GM21825 (cell line): ENCODE measurements around the gene ETFB.

Experiments used
- ATAC-seq: cut with Tn5 transposase; IDR thresholded peaks from one replicate; pipeline ENCODE4 v1.9.1; 2021; ENCODE audit warnings: mild to moderate bottlenecking, moderate library complexity; ENCODE audit not compliant: unreplicated experiment

The ETFB gene

DNA sequence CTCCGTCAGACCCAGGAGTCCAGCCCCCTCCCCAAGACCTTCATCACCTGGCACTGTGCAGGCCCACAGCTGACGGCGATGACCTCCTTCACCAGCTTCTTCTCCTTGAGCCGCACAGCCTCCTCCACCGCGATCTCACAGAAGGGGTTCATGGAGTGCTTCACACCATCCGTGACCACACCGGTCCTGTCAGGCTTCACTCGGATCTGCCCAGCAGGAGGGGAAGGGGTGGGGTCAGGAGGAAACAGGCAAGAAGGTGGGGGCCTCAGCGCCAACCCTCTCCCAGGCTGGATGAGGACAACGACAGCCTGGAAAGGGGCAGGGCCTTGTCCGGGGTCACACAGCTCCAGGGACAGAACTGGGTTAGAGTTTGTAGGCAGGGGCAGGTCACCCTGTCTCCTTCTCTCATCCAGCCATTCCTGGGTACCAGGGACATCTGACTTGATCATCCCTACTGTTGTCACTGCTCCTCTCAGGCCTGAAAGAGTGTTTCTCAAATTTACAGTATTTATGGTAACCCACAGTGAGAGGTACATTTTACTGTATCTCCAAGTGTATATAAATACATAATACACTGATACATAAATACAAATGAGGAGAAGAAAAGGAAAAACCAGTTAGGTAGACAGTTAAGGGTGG lies 12.0 kb downstream of the ETFB start:
- no peak for ATAC-seq

DNA sequence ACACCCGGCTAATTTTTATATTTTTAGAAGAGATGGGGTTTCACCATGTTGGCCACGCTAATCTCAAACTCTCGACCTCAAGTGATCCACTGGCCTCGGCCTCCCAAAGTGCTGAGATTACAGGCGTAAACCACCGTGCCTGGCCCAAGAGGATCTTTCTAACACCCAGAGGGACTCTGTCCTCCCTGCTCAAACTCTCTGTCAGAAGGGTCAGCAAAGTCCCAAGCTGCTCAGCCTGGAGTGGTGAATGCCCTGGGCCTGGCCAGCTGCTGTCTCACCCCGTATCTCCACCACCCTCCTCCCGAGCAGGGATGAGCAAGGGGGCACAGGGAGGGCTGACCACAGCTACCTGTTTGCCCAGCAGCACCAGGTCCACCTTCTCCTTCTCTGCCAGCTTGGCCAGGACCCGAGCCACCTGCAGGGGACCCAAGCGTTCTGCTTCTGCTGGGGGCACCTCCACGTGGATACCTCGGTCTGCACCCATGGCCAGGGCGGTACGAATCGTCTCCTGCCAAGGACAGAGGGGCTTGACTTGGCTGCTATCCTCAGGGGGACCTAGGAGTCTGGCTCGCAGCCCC lies 13.3 kb downstream of the ETFB start:
- ATAC-seq = no peak

DNA sequence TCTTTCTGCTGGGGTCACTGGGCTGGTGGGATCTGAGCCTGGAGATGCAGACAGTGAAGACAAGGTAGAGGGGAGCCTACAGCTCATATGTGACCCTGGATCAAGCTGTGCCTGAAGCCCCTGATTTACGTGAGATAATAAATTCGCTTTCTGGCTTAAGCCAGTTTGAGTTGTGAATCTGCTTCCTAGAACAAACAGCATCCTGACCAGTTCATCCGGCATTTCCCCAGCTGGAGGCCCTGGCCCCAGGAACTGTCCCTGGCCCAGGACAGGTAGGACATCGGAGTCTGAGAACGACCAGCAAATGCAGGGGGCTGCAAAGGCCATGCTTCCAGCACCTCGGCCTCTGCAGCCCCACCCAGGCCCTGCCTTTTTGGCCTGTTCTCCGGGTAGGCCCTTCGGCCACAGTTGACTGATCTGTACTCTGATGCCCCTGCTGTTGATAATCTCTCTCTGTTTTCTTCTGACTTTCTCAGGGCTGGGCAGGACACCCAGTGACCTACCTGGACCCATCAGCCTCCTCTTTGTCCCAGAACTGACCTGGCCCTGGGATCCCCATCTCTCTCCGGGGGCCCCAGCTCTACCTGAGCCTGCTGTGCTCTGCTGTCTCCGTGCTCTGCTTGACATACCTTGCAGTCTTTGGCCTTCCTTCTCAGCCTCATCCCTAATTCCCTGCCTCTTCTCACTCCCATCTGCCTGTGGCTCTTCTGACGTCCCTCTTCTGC lies 14.8 kb downstream of the ETFB start:
- ATAC-seq = no peak

DNA sequence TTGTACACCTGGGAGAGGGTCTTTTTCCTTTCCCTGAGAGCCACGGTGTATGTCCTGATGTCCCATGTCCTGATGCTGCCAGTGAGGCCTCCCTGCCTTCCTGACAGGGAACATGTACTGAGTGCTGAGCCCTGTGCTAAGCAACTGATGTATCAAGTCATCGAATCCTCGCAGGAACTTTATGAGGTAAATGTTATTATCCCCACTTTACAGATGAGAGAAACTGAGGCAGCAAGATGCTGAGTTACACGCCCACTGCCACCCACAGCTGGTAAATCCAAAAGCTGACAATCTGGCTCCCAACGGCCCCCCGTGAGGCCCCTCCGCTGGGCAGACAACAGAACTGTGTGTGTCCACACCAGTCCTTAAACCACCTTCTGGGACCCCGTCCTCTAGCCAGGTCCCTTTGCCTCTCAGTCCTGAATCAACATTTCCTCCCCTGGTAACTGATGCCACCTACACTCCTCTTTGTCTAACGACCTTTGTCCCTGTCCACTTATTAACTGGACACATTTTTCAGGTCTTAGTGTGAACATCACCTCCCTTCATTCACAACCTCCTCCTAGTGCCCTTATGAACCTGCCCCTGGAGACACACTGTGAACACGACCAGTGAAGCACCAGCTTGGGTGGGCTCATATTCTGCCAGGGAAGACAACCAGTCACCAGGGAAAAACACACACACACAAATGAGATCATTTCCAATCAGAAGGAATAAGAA lies 18.8 kb downstream of the ETFB start:
- ATAC-seq = no peak

DNA sequence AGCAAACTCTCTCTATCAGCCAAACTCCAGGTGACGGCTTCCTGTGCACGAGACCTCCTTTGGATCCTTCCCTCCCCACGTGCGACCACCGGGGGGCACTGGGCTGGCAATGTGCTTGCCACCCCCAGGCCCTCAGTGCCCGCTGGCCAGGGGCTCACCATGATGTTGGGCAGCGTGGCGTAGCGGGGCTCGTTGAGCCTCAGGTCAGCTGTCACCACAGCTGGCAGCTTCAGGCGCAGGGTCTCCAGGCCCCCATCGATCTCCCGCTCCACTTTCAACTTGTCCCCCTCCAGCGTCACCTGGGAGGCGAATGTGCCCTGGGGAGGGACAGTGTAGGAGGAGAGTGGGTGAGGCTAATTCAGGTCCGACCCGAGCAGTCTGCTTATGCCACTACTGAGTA lies 19.4 kb downstream of the ETFB start:
- no peak for ATAC-seq

DNA sequence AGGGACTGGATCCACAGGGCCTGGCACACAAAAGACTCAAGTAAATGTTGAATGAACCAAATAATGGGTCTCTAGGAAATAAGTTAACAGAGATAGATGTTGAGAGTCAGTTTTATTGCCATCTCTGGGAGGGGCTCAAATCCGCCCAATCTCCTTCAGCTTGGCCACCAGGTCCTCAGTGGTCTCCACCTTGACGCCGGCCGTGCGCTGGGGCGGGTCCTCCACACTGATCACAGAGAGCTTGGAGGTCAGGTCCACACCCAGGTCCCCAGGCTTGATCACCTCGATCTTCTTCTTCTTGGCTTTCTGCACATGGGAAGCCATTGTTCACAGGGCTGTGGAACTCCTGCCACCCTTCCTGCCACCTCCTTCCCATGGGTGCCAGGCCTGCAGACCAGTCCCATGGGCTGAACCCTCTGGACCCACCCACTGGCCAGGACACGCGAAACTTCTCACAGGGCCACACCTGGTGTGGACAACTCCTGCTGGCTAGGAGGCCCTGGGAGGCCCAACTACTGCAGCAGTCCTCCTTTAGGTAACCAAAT lies 21.0 kb downstream of the ETFB start:
- ATAC-seq = no peak

DNA sequence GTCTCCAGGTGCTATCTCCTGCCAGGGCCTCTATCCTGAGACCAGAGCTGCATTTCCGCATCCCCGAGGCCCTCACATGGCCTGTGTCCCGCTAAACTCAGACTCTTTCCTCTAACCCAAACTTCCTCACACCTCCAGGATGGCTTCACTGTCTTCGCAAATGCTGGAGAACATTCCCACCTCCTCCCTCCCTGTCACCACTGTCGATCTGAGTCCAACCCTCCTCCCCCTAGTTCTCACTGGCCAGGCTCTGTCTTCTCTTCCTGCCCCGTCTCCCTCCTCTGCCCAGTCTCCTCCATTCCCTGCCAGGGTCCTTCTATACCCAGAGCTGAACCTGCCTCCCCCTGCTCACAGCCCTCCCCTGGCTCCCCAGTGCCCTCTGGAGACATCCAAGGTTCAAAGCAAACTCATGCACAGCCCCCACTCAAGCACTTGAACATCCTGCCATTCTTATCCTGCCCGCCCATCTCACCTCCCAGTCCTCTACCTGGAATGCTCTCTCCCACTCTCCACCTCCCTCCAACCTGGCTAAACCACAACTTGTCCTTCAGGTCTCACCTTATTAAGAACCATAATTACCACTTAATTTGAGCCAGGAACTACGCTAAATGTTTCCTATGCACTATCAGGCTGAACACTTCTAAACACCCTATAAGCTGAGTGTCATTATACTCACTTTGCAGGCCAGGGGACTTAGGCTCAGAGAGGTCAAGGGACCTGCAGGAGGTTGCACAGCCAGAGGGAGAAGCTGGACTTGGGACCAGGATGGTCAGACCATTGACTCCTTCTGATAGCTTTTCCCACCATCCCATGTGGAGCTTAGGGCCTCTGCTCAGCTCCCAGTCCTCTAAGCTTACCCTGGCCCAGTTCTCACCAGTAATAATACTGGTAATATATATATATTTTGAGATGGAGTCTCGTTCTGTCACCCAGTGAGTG lies 23.3 kb downstream of the ETFB start:
- no peak for ATAC-seq

DNA sequence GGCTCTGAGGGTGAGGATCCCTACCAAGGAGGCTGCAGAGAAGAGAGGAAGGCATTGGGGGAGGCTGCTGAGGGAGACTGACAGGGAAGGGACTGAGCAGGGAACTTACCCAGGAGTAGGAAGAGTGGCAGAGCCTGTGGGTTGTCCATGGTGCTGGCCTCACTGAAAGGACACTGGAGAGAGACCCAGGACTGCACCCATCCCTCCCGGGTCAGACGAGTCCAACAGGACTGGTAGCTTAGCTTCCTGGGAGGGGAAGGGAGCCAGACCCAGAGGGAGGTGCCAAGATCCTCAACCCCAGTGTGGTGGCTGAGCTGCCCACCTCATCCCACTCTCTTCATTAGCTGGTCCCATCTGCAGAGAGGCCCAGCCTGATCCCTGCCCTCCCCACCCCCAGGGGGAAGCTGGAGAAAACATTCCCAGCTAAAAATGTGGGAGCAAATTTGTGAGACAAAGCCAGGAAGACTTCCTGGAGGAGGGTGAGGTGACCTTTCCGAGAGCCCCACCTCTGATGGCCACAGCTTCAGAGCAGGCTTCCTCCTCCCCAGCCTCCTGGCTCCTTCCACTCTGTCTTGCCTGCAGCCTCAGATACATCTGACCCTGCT lies 24.1 kb downstream of the ETFB start, which contains the start of gene VSIG10L:
TSS of gene VSIG10L (minus strand) at position 164 of the 605 bp plus-strand sequence. CDS start at position 149, 15 bp downstream.
- no peak for ATAC-seq

DNA sequence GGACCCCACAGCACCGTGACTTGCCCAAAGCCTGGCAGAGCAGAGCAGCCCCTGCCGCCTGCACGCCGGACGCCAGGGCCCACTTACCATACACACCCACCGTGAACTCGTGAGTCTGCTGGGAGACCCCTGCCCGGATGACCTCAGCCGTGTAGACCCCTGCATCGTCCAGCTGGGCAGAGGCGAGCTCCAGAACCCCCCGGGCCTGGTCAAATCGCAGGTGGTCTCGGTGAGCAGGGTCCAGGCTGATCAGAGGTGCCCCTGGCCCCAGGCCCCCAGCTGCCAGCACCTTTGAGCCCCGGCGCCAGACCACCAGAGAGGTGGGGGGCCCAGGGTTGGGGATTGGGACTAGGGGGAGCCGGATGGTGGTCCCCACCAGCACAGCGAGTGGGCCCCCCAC lies 25.1 kb downstream of the ETFB start:
- no peak for ATAC-seq

DNA sequence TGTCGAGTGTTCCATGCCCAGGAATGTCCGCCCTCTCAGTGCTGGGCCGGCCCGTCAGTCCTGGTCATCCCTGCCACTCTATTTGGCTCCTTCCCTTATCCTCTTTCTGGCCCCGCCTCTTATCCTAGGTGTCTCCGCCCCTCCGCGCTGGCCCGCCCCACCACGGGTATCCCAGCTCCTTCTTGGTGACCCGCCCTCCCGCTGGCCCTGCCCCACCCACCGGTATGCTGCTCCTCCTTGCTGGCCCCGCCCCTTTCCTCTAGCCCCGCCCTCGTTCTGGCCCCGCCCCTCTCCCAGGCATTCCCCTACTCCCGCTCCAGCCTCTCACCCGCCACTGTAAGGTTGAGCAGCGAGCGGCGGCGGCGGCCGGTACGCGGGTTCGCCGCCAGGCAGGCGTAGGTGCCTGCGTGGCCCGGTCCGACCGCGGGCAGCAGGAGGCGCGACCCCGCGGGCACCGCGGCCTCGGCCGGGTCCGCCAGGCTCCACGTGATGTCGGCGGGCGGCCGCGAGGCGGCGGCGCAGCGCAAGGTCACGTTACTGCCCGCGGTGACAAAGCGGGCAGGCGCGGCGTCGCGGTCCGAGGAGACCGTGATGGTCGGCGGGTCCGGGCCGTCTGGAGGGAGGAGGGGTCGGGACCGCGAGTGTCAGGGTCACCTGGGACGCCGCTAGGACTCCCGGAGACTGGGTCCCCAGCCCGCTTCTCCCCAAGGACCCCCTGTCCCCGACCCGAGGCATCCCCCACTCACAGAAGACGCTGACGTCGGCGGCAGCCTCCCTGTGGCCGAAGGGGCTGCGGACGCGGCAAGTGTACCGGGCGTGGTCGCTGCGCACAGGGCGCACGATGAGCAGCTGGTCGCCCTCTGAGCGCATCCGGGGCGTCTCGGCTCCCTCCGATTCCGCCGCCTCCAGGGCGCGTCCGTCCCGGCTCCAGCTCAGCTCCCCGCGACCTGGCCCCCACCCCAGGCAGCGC lies 26.2 kb downstream of the ETFB start:
- ATAC-seq = peak; percentile 55

DNA sequence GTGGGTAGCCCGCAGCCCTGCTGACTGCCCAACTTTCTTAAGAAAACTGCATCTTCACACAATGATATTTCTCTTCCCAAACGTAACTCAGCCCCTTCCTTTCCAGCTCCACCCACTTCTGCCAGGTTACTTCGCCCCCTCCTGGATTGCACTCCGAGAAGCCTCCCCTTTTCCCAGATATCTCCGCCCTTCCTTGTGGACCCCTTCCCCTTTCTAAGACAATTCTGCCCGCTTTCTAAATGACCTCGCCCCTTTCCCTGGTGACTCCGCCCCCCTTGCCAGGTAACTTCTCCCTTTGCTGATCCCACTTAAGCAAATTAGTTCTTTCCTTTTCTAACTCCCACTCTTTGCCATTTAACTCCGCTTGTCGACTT lies 26.9 kb downstream of the ETFB start:
- no peak for ATAC-seq

DNA sequence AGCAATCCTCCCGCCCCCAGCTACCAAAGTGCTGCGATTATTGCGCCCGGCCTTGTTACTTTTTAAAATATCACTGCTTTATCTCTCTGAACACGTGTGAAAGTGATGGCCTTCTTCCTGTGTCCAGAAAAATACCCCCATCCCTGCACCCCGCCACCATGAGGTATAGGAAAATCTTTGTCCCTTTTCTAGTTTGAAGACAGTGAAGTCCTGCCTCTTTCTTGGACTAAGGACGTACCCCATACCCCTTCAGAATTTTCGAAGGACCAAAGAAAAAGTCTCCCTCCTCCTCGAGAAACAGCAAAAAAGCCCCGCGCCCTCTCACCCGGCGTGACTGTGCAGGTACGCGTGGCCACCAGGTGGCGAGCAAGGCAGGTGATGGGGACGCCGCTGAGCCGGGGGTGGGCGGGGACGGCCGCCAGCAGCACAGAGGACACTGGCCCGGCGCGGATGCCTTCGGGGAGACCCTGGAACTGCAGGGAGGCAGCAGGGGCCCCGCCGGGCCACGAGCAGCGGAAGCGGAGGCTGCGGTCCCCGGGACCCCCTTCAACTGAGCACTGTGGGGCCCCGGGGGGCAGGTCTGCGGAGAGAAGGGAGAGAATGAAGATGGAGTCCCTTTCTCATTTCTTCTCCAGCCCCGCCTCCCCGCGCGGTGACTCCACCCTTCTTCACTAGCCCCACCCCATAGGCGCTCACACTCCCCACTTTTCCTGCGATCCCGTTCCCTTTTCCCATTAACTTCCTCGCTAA lies 27.4 kb downstream of the ETFB start:
- peak; percentile 45 for ATAC-seq

DNA sequence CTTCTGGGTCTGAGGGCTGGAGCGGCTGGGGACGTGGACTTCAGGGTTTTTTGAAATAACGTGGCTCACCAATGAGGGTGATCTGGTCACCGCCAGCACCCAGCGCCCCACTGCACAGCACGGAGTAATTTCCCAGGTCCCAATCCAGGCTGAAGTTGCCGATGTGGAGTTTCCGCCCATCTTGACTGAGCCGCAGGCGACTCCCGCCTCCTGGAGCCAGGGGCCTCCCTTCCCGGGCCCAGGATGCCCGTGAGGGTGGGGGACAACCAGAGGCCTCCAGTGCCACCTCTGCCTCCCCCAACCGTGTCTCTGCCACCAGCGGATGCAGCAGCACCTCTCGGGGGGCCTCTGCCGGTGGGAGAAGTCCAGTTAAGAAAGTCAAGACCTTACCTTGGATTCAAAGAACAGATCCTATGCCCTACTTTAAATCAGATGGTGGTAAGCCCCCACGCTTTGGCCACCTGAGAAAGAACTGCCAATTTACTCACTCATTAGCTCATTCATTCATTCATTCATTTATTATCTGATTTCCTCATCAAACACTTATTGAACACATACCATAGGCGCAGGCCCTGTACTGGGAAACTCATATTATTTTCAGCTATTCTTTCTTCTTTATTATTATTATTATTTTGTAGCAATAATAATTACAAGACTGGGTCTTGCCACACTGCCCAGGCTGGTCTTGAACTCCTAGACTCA lies 28.2 kb downstream of the ETFB start:
- ATAC-seq = no peak

DNA sequence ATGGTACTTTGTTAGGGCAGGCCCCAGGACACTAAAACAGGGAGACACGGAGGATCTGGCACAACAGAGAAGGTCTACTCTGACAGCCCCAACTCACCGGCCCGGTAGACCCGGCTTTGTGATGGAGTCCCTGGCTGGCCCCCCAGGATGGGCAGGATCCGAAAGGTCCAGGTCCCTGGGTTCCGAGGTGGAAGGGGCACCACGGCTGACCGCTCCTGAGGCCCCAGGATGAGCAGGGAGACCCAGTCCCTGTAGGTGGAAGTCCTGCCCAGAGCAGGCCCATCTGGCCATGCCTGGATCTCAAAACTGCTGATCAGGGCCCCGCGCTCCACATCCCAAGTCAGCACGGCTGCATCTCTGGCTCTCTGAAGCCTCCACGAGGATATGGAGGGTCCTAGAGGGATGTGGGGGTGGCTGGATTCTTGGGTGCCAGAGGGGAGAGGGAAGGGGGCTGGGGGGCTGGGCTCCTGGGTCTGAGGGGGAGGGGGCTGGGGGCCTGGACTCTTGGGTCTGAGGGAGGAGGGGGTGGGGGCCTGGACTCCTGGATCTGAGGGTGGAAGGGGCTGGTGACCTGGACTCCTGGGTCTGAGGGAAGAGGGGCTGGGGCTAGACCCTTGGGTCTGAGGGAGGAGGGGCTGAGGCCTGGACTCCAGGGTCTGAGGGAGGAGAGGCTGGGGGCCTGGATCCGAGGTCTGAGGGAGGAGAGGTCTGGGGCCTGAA lies 28.9 kb downstream of the ETFB start:
- no peak for ATAC-seq

DNA sequence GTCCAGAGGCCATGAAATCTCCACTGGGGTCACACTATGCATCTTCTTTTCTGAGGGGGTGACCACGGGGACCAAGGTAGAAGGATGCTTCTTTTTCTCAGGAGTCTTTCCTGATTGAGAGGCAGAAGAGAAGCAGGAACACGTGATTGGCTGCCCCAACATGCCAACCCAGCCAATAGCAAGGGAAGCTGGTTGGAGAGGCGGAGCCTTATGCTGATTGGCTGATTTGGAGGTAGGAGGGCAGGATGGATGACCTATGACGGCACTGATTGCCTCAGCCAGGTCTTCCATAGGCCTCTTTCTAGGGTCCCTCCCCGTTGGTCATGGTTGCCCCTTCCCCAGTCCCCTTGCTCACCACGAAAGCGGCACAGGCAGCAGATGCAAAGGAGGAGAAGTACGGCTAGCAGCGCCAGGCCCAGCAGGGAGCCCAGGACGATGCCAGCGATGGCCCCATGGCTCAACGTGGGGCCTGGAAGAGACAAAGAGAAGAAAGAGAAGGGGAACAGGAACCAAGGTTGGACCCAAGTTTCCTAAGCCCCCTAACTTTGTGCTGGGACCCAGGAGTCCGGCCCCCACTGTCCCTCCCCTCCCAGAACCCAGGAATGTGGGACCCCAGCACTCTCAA lies 32.2 kb downstream of the ETFB start:
- ATAC-seq = no peak

DNA sequence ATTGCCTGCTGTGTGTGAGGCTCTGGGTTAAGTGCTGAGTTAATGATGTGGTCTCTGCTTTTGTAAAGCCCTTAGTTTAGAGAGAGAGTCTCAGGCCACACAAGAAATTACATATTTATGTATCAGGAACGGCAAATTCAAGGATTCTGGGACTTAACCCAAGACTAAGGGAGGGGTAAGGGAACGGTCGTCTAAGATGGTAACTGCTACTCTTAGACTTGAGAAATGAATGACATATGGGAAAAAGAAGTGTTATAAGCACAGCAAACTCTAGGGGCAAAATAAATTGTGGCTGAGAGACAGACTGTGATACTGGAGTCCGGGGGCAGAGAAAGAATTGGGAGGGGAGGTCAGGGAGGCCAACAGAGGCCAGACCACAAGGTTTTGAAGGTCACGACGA lies 34.5 kb downstream of the ETFB start:
- ATAC-seq = no peak
